Measurements from ENCODE around the gene FUT8. TPM values are rescaled to one million over a fixed set of nuclear protein-coding genes. Genes with fewer than 3 reads are reported as not detected.

Gene FUT8
- total and polyA plus RNA-seq, 2 of the 8 experiments (the other 6 are each of a cell fraction or from before 2014, with no cell fraction given), result 10.5 to 25.1 TPM

GRCh38 chr14:65396082-65396910, 16.2 kb upstream of the FUT8 start (continued):
- TF ChIP-seq, protein P1, sequence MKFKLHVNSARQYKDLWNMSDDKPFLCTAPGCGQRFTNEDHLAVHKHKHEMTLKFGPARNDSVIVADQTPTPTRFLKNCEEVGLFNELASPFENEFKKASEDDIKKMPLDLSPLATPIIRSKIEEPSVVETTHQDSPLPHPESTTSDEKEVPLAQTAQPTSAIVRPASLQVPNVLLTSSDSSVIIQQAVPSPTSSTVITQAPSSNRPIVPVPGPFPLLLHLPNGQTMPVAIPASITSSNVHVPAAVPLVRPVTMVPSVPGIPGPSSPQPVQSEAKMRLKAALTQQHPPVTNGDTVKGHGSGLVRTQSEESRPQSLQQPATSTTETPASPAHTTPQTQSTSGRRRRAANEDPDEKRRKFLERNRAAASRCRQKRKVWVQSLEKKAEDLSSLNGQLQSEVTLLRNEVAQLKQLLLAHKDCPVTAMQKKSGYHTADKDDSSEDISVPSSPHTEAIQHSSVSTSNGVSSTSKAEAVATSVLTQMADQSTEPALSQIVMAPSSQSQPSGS (IDR thresholded peaks at IDR 0.05; ENCODE audit: low read length), result no peak
- TF ChIP-seq ASH2L (IDR thresholded peaks at IDR 0.05; ENCODE audit: low read length) (no peak), ATF3 (IDR thresholded peaks at IDR 0.05; ENCODE audit: insufficient read depth, low read depth, low read length) (no peak)

All from H1 (cell line).